Right lobe of liver (tissue), 6 donors: ENCODE results near the gene OR51L1. TPM values are rescaled to one million over a fixed set of nuclear protein-coding genes. Genes with fewer than 3 reads are reported as not detected.
"Not testable (repeated sequence)": the region's sequence is repeated elsewhere in the genome, so short reads cannot be mapped to it uniquely, and the experiment has no call there.

ENCODE experiments used
- ATAC-seq, 4 donors: fragments of 200-7000 bp; cut with Tn5 transposase; one replicate each; pipeline ENCODE4 v1.9.1; 2020; ENCODE audit warnings: mild to moderate bottlenecking in 4 of 4, moderate library complexity in 4 of 4
- DNase-seq, 3 donors: peaks; one replicate each; pipeline ENCODE4 v3.0.0-alpha.2; 2020
- H3K27ac ChIP-seq, 3 donors: fragments of 200-600 bp; one replicate each; pipeline ENCODE4 v1.8.0; 2022
- H3K27me3 ChIP-seq, 2 donors: fragments of 200-600 bp; one replicate each; pipeline ENCODE4 v1.8.0; 2022
- H3K36me3 ChIP-seq, 4 donors: fragments of 200-600 bp; sonication (generic) in 1 of 4; one replicate each; pipeline versions ENCODE4 v1.5.1 to v1.8.0; 2017 to 2022; ENCODE audit warnings: control low read depth in 1 of 4
- H3K4me1 ChIP-seq, 4 donors: fragments of 200-600 bp; sonication (generic) in 1 of 4; one replicate each; pipeline versions ENCODE4 v1.5.1 to v1.8.0; 2017 to 2022; ENCODE audit warnings: control low read depth in 1 of 4
- H3K4me3 ChIP-seq, 3 donors: fragments of 200-600 bp; one replicate each; pipeline ENCODE4 v1.8.0; 2022
- H3K9me3 ChIP-seq, 4 donors: fragments of 200-600 bp; sonication (generic) in 1 of 4; one replicate each; pipeline versions ENCODE4 v1.5.1 to v1.8.0; 2017 to 2022; ENCODE audit warnings: control low read depth in 1 of 4
- POLR2A ChIP-seq: fragments of 450-650 bp; IDR thresholded peaks from one replicate; pipeline ENCODE4 v1.6.1; 2017; ENCODE audit warnings: antibody characterized with exemption, mild to moderate bottlenecking
- WGBS: methylation state at CpG from one replicate; pipeline ENCODE4 v1.1.6; 2018; ENCODE audit warnings: low coverage, low lambda C conversion rate; ENCODE audit not compliant: insufficient coverage; ENCODE audit errors: missing lambda C conversion rate; 5-methylcytosine and 5-hydroxymethylcytosine counted together
- intact Hi-C, 2 donors: fragments of 100-400 bp; cut with DNase I; formaldehyde crosslinking; loops; one replicate each; pipeline versions ENCODE4 v1.11.2 to v1.14.1; 2022
- long read RNA-seq: library from polyadenylated mRNA; unstranded; transcript quantifications from one replicate; pipeline ENCODE4 v2.0.0, GENCODE V29; 2019
- total RNA-seq, 6 experiments: library from RNA; depleted of rRNA in 2 of 6; stranded (reverse); fragments of >200 nt in 2 of 6; fragmentation: NEBNext Ultra II Directional in 3 of 6; extraction: Animal tissue kit (Norgen Biotek cat#: 25700) in 3 of 6; gene quantifications; one replicate each; pipeline versions ENCODE4 v1.1.0 to v1.2.4, GENCODE V29; 2016 to 2023
- TF ChIP-seq, protein P1 (sequence below), 4 donors: fragments of 200-600 bp in 3 of 4; fragments of 450-650 bp in 1 of 4; IDR thresholded peaks; one replicate each; pipeline versions ENCODE4 v1.5.1 to v1.8.0; 2016 to 2022; ENCODE audit warnings: antibody characterized with exemption in 4 of 4, mild to moderate bottlenecking in 2 of 4
- donor health status: DM: no; HTN: yes; CAD: no.
- donor health status: DM: no; HTN: no; CAD: no.
- donor health status: DM: no; HTN: no; CAD: no.
- donor health status: DM: no; HTN: yes; CAD: no.
- donor health status: DM: no; HTN: yes; CAD: no.

The OR51L1 gene, protein sequence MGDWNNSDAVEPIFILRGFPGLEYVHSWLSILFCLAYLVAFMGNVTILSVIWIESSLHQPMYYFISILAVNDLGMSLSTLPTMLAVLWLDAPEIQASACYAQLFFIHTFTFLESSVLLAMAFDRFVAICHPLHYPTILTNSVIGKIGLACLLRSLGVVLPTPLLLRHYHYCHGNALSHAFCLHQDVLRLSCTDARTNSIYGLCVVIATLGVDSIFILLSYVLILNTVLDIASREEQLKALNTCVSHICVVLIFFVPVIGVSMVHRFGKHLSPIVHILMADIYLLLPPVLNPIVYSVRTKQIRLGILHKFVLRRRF
- not detected for total RNA-seq
- long read RNA-seq: 0 reads

DNA sequence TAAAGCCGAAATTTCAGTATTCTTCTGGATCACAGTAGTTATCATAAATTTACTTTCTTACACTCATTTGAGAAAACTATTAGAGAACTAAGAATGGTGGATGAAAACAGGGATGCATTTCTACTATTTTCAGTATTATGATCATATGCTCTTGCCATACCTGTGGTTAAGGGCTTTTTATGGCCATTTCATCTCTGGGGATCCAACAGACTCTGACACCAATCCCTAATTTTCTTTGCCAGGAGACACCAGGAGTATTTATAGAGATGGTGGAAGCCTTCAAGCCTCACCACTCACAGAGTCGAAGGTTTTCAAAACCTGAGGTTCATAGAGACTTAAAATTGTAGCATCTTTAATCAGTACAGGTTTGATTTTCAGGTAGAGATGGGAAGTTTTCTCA is at the start of gene OR51L1:
TSS of gene OR51L1 (plus strand) at position 301 of the 400 bp plus-strand sequence. CDS start 4,132 bp downstream, outside the sequence.
- no peaks in the 10 kb centered on the region for H3K27me3 ChIP-seq
- H3K4me1 ChIP-seq: no peaks in the 10 kb centered on the region
- 50% methylated on average over 2 of the region's 2 CpGs for WGBS
- DNase-seq: no peak
- no peaks in the 10 kb centered on the region for H3K9me3 ChIP-seq
- H3K36me3 ChIP-seq: no peaks in the 10 kb centered on the region
- no peak within 1 kb of the TSS for H3K27ac ChIP-seq
- no peak within 1 kb of the TSS for H3K4me3 ChIP-seq
- intact Hi-C loops: no loop called here
- no peak for ATAC-seq
- TF ChIP-seq, protein P1, sequence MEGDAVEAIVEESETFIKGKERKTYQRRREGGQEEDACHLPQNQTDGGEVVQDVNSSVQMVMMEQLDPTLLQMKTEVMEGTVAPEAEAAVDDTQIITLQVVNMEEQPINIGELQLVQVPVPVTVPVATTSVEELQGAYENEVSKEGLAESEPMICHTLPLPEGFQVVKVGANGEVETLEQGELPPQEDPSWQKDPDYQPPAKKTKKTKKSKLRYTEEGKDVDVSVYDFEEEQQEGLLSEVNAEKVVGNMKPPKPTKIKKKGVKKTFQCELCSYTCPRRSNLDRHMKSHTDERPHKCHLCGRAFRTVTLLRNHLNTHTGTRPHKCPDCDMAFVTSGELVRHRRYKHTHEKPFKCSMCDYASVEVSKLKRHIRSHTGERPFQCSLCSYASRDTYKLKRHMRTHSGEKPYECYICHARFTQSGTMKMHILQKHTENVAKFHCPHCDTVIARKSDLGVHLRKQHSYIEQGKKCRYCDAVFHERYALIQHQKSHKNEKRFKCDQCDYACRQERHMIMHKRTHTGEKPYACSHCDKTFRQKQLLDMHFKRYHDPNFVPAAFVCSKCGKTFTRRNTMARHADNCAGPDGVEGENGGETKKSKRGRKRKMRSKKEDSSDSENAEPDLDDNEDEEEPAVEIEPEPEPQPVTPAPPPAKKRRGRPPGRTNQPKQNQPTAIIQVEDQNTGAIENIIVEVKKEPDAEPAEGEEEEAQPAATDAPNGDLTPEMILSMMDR (IDR thresholded peaks at IDR 0.05): no peak
- no peak for TF ChIP-seq POLR2A

GRCh38 chr11:4947505-4947904 is 47.1 kb upstream of the OR51L1 start, which contains the start of gene OR51A4:
TSS of gene OR51A4 (minus strand) at chr11:4947605. CDS start at chr11:4947100, 505 bp downstream.
- H3K27ac ChIP-seq: no peak within 1 kb of the TSS
- H3K4me1 ChIP-seq: no peaks in the 10 kb centered on the region
- no peak for ATAC-seq
- no peak within 1 kb of the TSS for H3K4me3 ChIP-seq
- no peaks in the 10 kb centered on the region for H3K27me3 ChIP-seq
- no peak for DNase-seq
- no peak for TF ChIP-seq POLR2A
- TF ChIP-seq, protein P1 (IDR thresholded peaks at IDR 0.05): no peak
- intact Hi-C loops: no loop called here
- H3K36me3 ChIP-seq: no peaks in the 10 kb centered on the region
- no peaks in the 10 kb centered on the region for H3K9me3 ChIP-seq

DNA sequence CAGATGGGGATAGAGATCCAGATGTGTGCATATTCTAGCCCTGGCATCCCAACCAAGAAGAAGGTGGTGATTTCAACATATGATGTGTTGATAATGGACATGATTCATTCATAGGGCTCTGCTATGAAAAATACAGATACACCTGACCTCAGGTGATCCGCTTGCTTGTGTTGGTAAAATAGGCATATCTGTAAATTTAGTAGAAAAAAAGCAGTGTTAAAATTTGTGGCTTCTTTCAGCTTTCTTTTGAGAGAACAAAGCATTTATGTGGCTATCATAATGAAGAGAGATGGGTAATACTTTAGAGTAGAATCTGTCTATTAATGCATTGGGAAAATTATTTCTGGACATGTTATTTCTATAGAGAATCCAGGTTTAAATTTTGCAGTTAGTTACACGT is 39.0 kb upstream of the OR51L1 start, which contains the start of gene OR51A2:
TSS of gene OR51A2 (minus strand) at position 101 of the 400 bp plus-strand sequence. CDS start at position 101, 0 bp downstream.
- H3K27me3 ChIP-seq, H3K9me3 ChIP-seq, H3K27ac ChIP-seq, ATAC-seq, H3K36me3 ChIP-seq, DNase-seq, intact Hi-C loops, H3K4me3 ChIP-seq, H3K4me1 ChIP-seq: not testable (repeated sequence)
- 46% methylated on average over 2 of the region's 2 CpGs for WGBS

DNA sequence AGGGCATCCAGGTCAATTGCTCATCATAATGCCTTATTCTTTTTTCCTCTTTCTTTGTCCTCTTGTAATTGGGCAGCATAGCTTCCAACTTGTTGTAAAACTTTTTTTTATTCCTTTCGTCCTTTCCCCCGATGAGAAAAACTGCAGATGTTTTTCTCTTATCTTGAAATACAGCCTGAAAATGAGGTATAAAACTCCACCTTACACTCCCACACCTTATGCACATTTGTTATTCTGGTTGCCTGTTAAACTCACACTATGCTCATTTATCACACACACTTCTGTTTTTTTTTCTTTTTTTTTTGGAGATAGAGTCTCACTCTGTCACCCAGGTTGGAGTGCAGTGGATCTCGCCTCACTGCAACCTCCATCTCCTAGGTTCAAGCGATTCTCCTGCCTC is 37.3 kb upstream of the OR51L1 start:
- Histone ChIP-seq H3K9me3 (no peaks in the 10 kb centered on the region), H3K27ac (no peak overlapping the region), H3K36me3 (no peaks in the 10 kb centered on the region), H3K27me3 (no peaks in the 10 kb centered on the region), H3K4me1 (no peaks in the 10 kb centered on the region), H3K4me3 (no peak overlapping the region)
- ATAC-seq (no peak), DNase-seq (no peak)
- intact Hi-C loops: no loop called here
- TF ChIP-seq, protein P1 (IDR thresholded peaks at IDR 0.05): no peak
- no peak for TF ChIP-seq POLR2A
- WGBS: 29% methylated on average over 2 of the region's 4 CpGs

- intact Hi-C loops: no loop called here
- DNase-seq: no peak
- no peak for TF ChIP-seq POLR2A
- TF ChIP-seq, protein P1 (IDR thresholded peaks at IDR 0.05): no peak
- H3K4me1 ChIP-seq: no peaks in the 10 kb centered on the region
- 49% methylated on average over 3 of the region's 3 CpGs for WGBS
- no peaks in the 10 kb centered on the region for H3K9me3 ChIP-seq
- H3K27me3 ChIP-seq: no peaks in the 10 kb centered on the region
- H3K4me3 ChIP-seq: no peak overlapping the region
- no peak overlapping the region for H3K27ac ChIP-seq
- no peaks in the 10 kb centered on the region for H3K36me3 ChIP-seq
- ATAC-seq: no peak
Observed at GRCh38 chr11:4960877-4961276, 33.8 kb upstream of the OR51L1 start.
